ENCODE data around the gene MAP2K4.

Gene MAP2K4

DNA sequence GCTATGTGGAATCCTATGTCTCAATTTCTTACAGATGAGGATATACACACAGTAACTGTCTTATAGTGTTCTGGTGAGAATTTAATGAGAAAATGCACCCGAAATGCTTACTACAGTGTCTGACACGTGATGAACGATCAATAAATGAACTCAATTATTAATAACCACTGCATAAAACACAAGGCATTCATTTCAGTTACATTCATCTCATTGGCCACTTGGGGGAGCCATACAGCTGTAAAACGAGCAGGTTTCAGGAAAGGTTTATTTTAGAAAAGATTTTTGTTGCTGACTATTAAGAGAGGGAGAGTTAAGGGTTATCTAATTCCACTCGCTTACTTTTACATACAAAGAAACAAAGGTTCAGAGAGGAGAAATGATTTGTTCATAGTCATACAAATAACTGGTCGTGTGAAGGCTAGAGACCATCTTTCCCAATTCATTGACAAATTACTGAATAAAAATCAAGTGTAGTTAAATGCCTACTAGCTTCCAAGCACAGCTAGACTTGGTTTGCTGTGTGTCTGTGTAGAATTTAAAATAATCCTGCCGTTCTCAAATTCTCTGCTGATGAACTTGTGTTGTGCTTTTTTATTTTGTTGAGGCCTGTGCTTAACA is 160.1 kb downstream of the MAP2K4 start:
- DNase-seq, result no peak

- no peak for DNase-seq
Observed at GRCh38 chr17:12187658-12188057, 167.0 kb downstream of the MAP2K4 start.

DNA sequence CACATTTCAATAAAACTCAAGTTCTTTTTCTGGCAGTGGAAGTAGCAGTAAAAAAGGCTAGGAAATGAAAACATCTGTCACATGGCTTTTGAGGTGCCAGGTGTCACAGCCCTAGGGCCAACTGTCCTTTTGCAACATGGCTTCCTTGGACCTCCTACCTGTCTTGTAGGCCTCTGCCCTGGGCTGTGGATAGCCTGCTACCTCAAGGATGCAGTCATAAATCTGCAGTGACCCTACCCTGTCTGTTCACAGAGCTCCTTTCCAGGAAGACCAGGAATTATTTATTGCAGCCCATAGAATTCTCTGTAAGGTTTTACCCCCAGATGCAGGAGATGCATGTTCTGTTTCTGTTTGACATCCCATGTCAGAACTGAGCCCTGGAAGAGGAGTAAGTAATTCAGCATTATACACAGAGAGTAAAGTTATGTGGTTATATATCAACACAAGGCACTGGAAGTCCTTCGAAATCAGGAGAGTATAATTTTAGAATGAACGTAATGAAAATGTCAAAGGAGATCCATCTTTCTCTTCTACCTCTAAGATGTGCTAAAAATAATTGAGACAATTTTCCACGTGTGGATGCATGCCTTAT is 172.6 kb downstream of the MAP2K4 start:
- DNase-seq, result no peak
